Measurements from ENCODE around the gene MFSD11. TPM values are rescaled to one million over a fixed set of nuclear protein-coding genes. Genes with fewer than 3 reads are reported as not detected.

Gene MFSD11
- polyA plus RNA-seq, 2 of the 4 experiments (the other 2 are of a cell fraction), result 17.5 to 26.0 TPM

GRCh38 chr17:76791053-76791980 is 53.4 kb downstream of the MFSD11 start:
- 41% methylated on average over 11 of the region's 11 CpGs for WGBS (ENCODE audit: missing lambda C conversion rate)
- Histone ChIP-seq H3K4me3 (no peak overlapping the region), H3K4me1 (peaks cover 16% of the 10 kb centered on the region; the same call in 2 of the 3 replicates), H3K4me2 (peak overlapping the region; percentile 63), H3K27ac (peak overlapping the region in 1 of 2 experiments; percentile 72; a peak in 3 of 6 replicates), H3K9me3 (no peaks in the 10 kb centered on the region)
- ChIA-PET POLR2A (interaction anchor here (0.7 kb wide), 1 partner anchor 992 kb away, joined by 7 read pairs; no protein-coding TSS in a partner anchor), CTCF (interaction anchor here (0.7 to 2.6 kb wide), 7 partner anchors 10 to 275 kb away, joined by 3 to 12 read pairs (median 5); partner anchors contain the start of gene MGAT5B)
- TF ChIP-seq CBX8 (IDR thresholded peaks at IDR 0.05) (no peak), POLR2A (IDR thresholded peaks at IDR 0.05; ENCODE audit: low read length) (no peak), CHD4 (IDR thresholded peaks at IDR 0.05; ENCODE audit: borderline replicate concordance) (no peak), JUNB (IDR thresholded peaks at IDR 0.05) (0 out of 2 replicates have a peak, but pooled peaks have one; percentile 7), HDAC2 (IDR thresholded peaks at IDR 0.05) (no peak), POLR2AphosphoS2 (conservative IDR thresholded peaks at IDR 0.05; ENCODE audit: low read length) (no peak), FOSL2 (IDR thresholded peaks at IDR 0.05) (peak; percentile 64; the same call in 1 of the 2 replicates), FOSL2 (CRISPR knock-in tag; IDR thresholded peaks at IDR 0.05) (peak; percentile 87), ZC3H11A (IDR thresholded peaks at IDR 0.05) (no peak), RAD21 (conservative IDR thresholded peaks at IDR 0.05 in 1 of 2, IDR thresholded peaks at IDR 0.05 in 1 of 2) (no peak), GATA3 (IDR thresholded peaks at IDR 0.05; ENCODE audit: borderline replicate concordance) (peak; percentile 44; the same call in 1 of the 2 replicates), RARB (CRISPR knock-in tag; IDR thresholded peaks at IDR 0.05) (no peak), BHLHE40 (IDR thresholded peaks at IDR 0.05; ENCODE audit: low read depth, low read length) (no peak), FOSB (CRISPR knock-in tag; IDR thresholded peaks at IDR 0.05) (no peak)
- TF ChIP-seq, protein P1, sequence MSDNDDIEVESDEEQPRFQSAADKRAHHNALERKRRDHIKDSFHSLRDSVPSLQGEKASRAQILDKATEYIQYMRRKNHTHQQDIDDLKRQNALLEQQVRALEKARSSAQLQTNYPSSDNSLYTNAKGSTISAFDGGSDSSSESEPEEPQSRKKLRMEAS (IDR thresholded peaks at IDR 0.05), result 0 out of 2 replicates have a peak, but pooled peaks have one; percentile 43
- ATAC-seq, result peak; percentile 56 to 63; a peak in 4 of 6 replicates
- DNase-seq (ENCODE audit: low read depth in 1 of 2, low spot score in 1 of 2), result peak; percentile 34 to 41
- no peak for FAIRE-seq

GRCh38 chr17:76792348-76792747 is 54.4 kb downstream of the MFSD11 start:
- H3K4me3 ChIP-seq, result no peak overlapping the region
- H3K9me3 ChIP-seq, result no peaks in the 10 kb centered on the region
- ChIA-PET CTCF (interaction anchor here (0.6 to 2.6 kb wide), 6 partner anchors 10 to 274 kb away, joined by 3 to 12 read pairs (median 4); partner anchors contain the start of gene MGAT5B), POLR2A (no interaction called here)
- no peak overlapping the region for H3K27ac ChIP-seq
- no peak for DNase-seq (ENCODE audit: low read depth in 1 of 2, low spot score in 1 of 2)
- H3K4me2 ChIP-seq, result no peak overlapping the region
- FAIRE-seq, result no peak
- TF ChIP-seq SREBF2 (IDR thresholded peaks at IDR 0.05) (no peak), RCOR1 (IDR thresholded peaks at IDR 0.05; ENCODE audit: low read depth, low read length) (no peak), EHF (CRISPR knock-in tag; IDR thresholded peaks at IDR 0.05) (no peak), ZC3H11A (IDR thresholded peaks at IDR 0.05) (no peak), HOXB13 (CRISPR knock-in tag; IDR thresholded peaks at IDR 0.05; ENCODE audit: low read depth) (no peak), NFE2L2 (conservative IDR thresholded peaks at IDR 0.05; ENCODE audit: low read length) (no peak), NR3C1 (IDR thresholded peaks at IDR 0.05) (no peak), RNF2 (IDR thresholded peaks at IDR 0.05; ENCODE audit: borderline replicate concordance, low read depth) (no peak), SMC3 (IDR thresholded peaks at IDR 0.05) (no peak), HOXA7 (CRISPR knock-in tag; IDR thresholded peaks at IDR 0.05) (no peak), HMGXB4 (CRISPR knock-in tag; IDR thresholded peaks at IDR 0.05; ENCODE audit: borderline replicate concordance) (no peak), BCL3 (IDR thresholded peaks at IDR 0.05) (no peak), RARB (CRISPR knock-in tag; IDR thresholded peaks at IDR 0.05) (no peak), GATA3 (IDR thresholded peaks at IDR 0.05; ENCODE audit: borderline replicate concordance) (no peak), CBX8 (IDR thresholded peaks at IDR 0.05) (no peak)
- TF ChIP-seq, protein P2, sequence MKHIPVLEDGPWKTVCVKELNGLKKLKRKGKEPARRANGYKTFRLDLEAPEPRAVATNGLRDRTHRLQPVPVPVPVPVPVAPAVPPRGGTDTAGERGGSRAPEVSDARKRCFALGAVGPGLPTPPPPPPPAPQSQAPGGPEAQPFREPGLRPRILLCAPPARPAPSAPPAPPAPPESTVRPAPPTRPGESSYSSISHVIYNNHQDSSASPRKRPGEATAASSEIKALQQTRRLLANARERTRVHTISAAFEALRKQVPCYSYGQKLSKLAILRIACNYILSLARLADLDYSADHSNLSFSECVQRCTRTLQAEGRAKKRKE (CRISPR knock-in tag; IDR thresholded peaks at IDR 0.05; ENCODE audit: low read depth), result no peak
- no peak for ATAC-seq
- H3K4me1 ChIP-seq, result peaks cover 18% of the 10 kb centered on the region; the same call in 2 of the 3 replicates
- 91% methylated on average over 5 of the region's 5 CpGs for WGBS (ENCODE audit: missing lambda C conversion rate)
